Nephron progenitor cell (in vitro differentiated cells): ENCODE data around the gene TERT.
A peak's percentile ranks its signal among the peaks of the same experiment; 100 is the strongest.
"Not testable (repeated sequence)": the region's sequence is repeated elsewhere in the genome, so short reads cannot be mapped to it uniquely, and the experiment has no call there.

Source experiments
- DNase-seq: peaks from one replicate; pipeline ENCODE4 v3.0.0; 2021
- H3K27ac Mint-ChIP-seq: 2 replicates; pipeline ENCODE4 v1.8.0; 2021; ENCODE audit warnings: mild to moderate bottlenecking, moderate library complexity, mixed read lengths
- H3K27me3 Mint-ChIP-seq: 2 replicates; pipeline ENCODE4 v1.8.0; 2021; ENCODE audit warnings: mild to moderate bottlenecking, low read depth, mixed read lengths; ENCODE audit not compliant: poor library complexity
- H3K36me3 Mint-ChIP-seq: 2 replicates; pipeline ENCODE4 v1.8.0; 2021; ENCODE audit warnings: low read depth, mixed read lengths
- H3K4me1 Mint-ChIP-seq: 2 replicates; pipeline ENCODE4 v1.8.0; 2021; ENCODE audit warnings: mixed read lengths
- H3K4me3 Mint-ChIP-seq: 2 replicates; pipeline ENCODE4 v1.8.0; 2021; ENCODE audit warnings: mild to moderate bottlenecking, moderate library complexity, mixed read lengths
- H3K9me3 Mint-ChIP-seq: 2 replicates; pipeline ENCODE4 v1.8.0; 2021; ENCODE audit warnings: mild to moderate bottlenecking, moderate library complexity, mixed read lengths
- TF ChIP-seq, protein P1 (sequence below): fragments of 200-600 bp; sonication (generic); IDR thresholded peaks from 2 replicates; pipeline ENCODE4 v1.5.0; 2021; ENCODE audit warnings: antibody characterized with exemption

Gene TERT

DNA sequence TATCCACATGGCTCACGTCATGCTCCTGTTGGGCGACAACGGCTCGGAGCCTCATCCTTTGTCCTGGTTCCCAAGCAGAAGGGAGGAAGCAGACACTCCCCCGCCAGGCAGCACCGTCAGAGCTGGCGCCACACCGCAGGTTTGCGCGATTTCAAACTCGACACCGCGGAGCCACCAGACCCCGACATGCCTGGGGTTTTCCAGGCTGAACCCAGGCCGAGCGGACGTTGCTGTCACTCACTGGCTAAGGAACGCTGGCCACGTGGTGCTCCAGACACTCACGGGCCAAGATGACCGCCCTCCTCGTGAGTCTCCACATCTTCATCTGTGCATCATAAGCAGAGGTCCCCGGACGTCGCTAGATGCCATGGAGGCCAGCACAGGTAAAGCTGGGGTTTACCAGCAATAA, 9.0 kb downstream of the TERT start:
- H3K4me3 Mint-ChIP-seq, result no peak overlapping the region
- H3K27me3 Mint-ChIP-seq, result peaks cover 3% of the 10 kb centered on the region
- peaks cover 28% of the 10 kb centered on the region for H3K36me3 Mint-ChIP-seq
- TF ChIP-seq, protein P1, sequence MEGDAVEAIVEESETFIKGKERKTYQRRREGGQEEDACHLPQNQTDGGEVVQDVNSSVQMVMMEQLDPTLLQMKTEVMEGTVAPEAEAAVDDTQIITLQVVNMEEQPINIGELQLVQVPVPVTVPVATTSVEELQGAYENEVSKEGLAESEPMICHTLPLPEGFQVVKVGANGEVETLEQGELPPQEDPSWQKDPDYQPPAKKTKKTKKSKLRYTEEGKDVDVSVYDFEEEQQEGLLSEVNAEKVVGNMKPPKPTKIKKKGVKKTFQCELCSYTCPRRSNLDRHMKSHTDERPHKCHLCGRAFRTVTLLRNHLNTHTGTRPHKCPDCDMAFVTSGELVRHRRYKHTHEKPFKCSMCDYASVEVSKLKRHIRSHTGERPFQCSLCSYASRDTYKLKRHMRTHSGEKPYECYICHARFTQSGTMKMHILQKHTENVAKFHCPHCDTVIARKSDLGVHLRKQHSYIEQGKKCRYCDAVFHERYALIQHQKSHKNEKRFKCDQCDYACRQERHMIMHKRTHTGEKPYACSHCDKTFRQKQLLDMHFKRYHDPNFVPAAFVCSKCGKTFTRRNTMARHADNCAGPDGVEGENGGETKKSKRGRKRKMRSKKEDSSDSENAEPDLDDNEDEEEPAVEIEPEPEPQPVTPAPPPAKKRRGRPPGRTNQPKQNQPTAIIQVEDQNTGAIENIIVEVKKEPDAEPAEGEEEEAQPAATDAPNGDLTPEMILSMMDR, result no peak
- DNase-seq, result no peak
- peaks cover 14% of the 10 kb centered on the region for H3K9me3 Mint-ChIP-seq
- H3K4me1 Mint-ChIP-seq, result peaks cover 5% of the 10 kb centered on the region
- H3K27ac Mint-ChIP-seq, result peak overlapping the region; percentile 50

DNA sequence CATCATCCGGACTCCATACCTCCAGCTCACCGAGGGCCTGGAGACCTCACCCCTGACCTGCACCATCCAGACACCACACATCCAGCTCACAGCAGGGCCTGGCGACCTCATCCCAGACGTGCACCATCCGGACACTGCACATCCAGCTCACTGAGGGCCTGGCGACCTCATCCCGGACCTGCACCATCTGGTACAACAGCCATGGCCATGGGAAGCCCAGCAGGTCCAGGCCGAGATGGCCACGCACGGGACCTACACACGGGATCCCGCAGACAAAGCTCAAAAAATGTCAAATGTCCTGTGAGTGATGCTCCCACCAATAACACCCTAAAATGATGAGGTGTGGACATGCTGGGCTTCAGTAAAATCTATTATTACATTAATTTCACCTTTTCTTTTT, 9.7 kb downstream of the TERT start:
- no peak overlapping the region for H3K27ac Mint-ChIP-seq
- H3K4me1 Mint-ChIP-seq, result peaks cover 5% of the 10 kb centered on the region
- no peak overlapping the region for H3K4me3 Mint-ChIP-seq
- H3K27me3 Mint-ChIP-seq, result peaks cover 3% of the 10 kb centered on the region
- peaks cover 14% of the 10 kb centered on the region for H3K9me3 Mint-ChIP-seq
- DNase-seq, result no peak
- H3K36me3 Mint-ChIP-seq, result peaks cover 28% of the 10 kb centered on the region
- TF ChIP-seq, protein P1, result no peak

DNA sequence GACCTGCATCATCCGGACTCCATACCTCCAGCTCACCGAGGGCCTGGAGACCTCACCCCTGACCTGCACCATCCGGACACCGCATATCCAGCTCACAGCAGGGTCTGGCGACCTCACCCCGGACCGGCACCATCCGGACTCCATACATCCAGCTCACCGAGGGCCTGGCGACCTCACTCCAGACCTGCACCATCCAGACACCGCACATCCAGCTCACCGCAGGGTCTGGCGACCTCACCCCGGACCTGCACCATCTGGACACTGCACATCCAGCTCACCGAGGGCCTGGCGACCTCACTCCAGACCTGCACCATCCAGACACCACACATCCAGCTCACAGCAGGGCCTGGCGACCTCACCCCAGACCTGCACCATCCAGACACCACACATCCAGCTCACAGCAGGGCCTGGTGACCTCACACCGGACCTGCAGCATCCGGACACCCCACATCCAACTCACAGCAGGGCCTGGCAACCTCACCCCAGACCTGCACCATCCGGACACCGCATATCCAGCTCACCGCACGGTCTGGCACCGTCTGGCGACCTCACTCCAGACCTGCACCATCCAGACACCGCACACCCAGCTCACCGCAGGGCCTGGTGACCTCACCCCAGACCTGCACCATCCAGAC, 10.4 kb downstream of the TERT start:
- DNase-seq, H3K27ac Mint-ChIP-seq, H3K4me3 Mint-ChIP-seq, H3K27me3 Mint-ChIP-seq, H3K4me1 Mint-ChIP-seq: not testable (repeated sequence)
- Mint-ChIP-seq H3K9me3 (peaks cover 14% of the 10 kb centered on the region), H3K36me3 (peaks cover 28% of the 10 kb centered on the region)

DNA sequence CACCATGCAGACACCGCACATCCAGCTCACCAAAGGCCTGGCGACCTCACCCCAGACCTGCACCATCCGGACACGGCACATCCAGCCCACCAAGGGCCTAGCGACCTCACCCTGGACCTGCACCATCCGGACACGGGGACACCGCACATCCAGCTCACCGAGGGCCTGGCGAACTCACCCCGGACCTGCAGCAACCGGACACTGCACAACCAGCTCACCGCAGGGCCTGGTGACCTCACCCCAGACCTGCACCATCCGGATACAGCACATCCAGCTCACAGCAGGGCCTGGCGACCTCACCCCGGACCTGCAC, 11.2 kb downstream of the TERT start:
- Mint-ChIP-seq H3K36me3 (peaks cover 27% of the 10 kb centered on the region), H3K9me3 (peaks cover 14% of the 10 kb centered on the region)
- not testable (repeated sequence) for H3K4me3 Mint-ChIP-seq, H3K4me1 Mint-ChIP-seq, H3K27me3 Mint-ChIP-seq, H3K27ac Mint-ChIP-seq, DNase-seq

DNA sequence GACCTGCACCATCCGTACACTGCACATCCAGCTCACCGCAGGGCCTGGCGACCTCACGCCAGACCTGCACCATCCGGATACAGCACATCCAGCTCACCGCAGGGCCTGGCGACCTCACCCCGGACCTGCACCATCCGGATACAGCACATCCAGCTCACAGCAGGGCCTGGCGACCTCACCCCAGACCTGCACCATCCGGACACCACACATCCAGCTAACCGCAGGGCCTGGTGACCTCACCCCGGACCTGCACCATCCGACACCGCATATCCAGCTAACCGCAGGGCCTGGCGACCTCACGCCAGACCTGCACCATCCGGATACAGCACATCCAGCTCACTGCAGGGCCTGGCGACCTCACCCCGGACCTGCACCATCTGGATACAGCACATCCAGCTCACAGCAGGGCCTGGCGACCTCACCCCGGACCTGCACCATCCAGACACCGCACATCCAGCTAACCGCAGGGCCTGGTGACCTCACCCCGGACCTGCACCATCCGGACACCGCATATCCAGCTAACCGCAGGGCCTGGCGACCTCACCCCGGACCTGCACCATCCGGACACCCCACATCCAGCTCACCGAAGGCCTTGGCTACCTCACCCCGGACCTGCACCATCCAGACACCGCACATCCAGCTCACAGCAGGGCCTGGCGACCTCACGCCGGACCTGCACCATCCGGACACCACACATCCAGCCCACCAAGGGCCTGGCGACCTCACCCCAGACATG, 11.7 kb downstream of the TERT start:
- Mint-ChIP-seq H3K27ac (peak overlapping the region; percentile 54), H3K36me3 (peaks cover 27% of the 10 kb centered on the region), H3K9me3 (peaks cover 11% of the 10 kb centered on the region)
- not testable (repeated sequence) for H3K27me3 Mint-ChIP-seq, DNase-seq, H3K4me1 Mint-ChIP-seq, H3K4me3 Mint-ChIP-seq

DNA sequence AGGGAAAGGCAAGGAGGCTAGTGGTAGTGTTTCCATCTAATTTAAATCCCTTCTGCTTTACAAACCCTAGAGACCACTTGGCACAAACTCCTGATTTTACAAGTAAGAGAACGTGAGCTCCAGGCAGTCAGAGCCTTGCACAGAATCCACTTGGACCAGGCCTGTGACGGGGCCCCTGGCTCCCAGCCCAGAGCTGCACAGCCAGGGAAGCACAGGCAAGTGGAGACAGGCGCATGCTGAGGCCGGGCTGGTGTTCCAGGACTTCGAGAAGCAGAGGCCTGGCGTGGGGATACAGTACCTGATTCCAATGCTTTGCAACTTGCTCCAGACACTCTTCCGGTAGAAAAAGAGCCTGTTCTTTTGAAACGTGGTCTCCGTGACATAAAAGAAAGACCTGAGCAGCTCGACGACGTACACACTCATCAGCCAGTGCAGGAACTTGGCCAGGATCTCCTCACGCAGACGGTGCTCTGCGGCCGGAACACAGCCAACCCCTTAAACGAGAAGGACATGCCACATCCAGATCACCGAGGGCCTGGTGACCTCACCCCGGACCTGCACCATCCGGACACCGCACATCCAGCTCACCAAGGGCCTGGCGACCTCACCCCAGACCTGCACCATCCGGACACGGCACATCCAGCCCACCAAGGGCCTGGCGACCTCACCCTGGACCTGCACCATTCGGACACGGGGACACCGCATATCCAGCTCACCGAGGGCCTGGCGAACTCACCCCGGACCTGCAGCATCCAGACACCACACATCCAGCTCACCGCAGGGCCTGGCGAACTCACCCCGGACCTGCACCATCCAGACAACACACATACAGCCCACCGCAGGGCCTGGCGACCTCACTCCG, 12.5 kb downstream of the TERT start:
- TF ChIP-seq, protein P1, result no peak

More for the DNA sequence above, 12.5 kb downstream of the TERT start:
- DNase-seq, result no peak
- Mint-ChIP-seq H3K4me3 (no peak overlapping the region), H3K9me3 (peaks cover 4% of the 10 kb centered on the region), H3K27ac (no peak overlapping the region), H3K4me1 (peaks cover 5% of the 10 kb centered on the region), H3K36me3 (peaks cover 20% of the 10 kb centered on the region), H3K27me3 (no peaks in the 10 kb centered on the region)
